HCT116 (cell line): ENCODE measurements around the gene NEK7. TPM values are rescaled to one million over a fixed set of nuclear protein-coding genes. Genes with fewer than 3 reads are reported as not detected.

Experiments
- ATAC-seq: fragments of 200-7000 bp; cut with Tn5 transposase; 2 replicates; pipeline ENCODE4 v1.9.1; 2020; ENCODE audit warnings: mild to moderate bottlenecking, moderate library complexity
- BruUV-seq: library from RNA; stranded (reverse); fragments of 400-500 nt; replicated peaks from 2 replicates; lab custom pipeline; 2021; lab: Mats Ljungman, UMichigan
- CTCF ChIA-PET: fragments of 300-600 bp; sonication (Branson Sonifier 250); formaldehyde crosslinking; loops from one replicate; lab custom pipeline; 2021; ENCODE audit warnings: antibody characterized with exemption; lab: Charles Lee
- POLR2A ChIA-PET: fragments of 300-600, 350-600 bp; sonication (Branson Sonifier 250); formaldehyde crosslinking; loops from one replicate; lab custom pipeline; 2021; ENCODE audit warnings: antibody characterized with exemption; lab: Charles Lee
- RAD21 ChIA-PET, 2 experiments: fragments of 300-600 bp; sonication (Branson Sonifier 250); formaldehyde crosslinking; loops; one replicate each; lab custom pipeline; 2023; ENCODE audit warnings: low total read pairs in 2 of 2; ENCODE audit not compliant: uncharacterized antibody in 2 of 2, unreplicated experiment in 2 of 2, low non-redundant PET in 1 of 2; lab: Charles Lee
- DNase-seq: peaks from one replicate; pipeline ENCODE4 v3.0.0-alpha.2; 2010; ENCODE audit warnings: low read depth, low spot score
- H2AFZ ChIP-seq: fragments of 200-600 bp; shearing (Covaris generic), sonication (generic); 2 replicates; pipeline ENCODE4 v1.6.1; 2017; ENCODE audit warnings: low read depth, mixed run types, mixed read lengths, antibody characterized with exemption, low read length; ENCODE audit not compliant: poor library complexity, severe bottlenecking
- H3K27ac ChIP-seq: 2 replicates; pipeline ENCODE4 v1.5.1; 2012; ENCODE audit warnings: low read depth, low read length
- H3K27me3 ChIP-seq: fragments of 200-600 bp; sonication (generic); 2 replicates; pipeline ENCODE4 v1.6.1; 2016; ENCODE audit warnings: mixed run types, low read length, mixed read lengths; ENCODE audit not compliant: insufficient read depth
- H3K36me3 ChIP-seq, 2 experiments: fragments of 200-500 bp in 1 of 2; fragments of 200-600 bp in 1 of 2; sonication (Bioruptor generic) in 1 of 2; sonication (generic) in 1 of 2; 2 replicates each; pipeline versions ENCODE4 v1.5.1 to v1.6.1; 2014 to 2016; ENCODE audit warnings: low read length in 2 of 2, inconsistent platforms in 1 of 2, mixed read lengths in 1 of 2, mixed run types in 1 of 2; ENCODE audit not compliant: insufficient read depth in 2 of 2, control insufficient read depth in 1 of 2
- H3K4me1 ChIP-seq, 2 experiments: fragments of 200-600 bp in 1 of 2; sonication (generic) in 1 of 2; 2 replicates each; pipeline versions ENCODE4 v1.5.1 to v1.6.1; 2012 to 2017; ENCODE audit warnings: low read length in 2 of 2, inconsistent platforms in 1 of 2, mild to moderate bottlenecking in 1 of 2, mixed read lengths in 1 of 2, mixed run types in 1 of 2, moderate library complexity in 1 of 2; ENCODE audit not compliant: insufficient read depth in 2 of 2, control insufficient read depth in 1 of 2
- H3K4me2 ChIP-seq: fragments of 200-600 bp; sonication (generic); 2 replicates; pipeline ENCODE4 v1.6.1; 2017; ENCODE audit warnings: mixed run types, low read length, mixed read lengths
- H3K4me3 ChIP-seq, 2 experiments: fragments of 200-600 bp in 1 of 2; sonication (generic) in 1 of 2; replicated peaks in 1 of 2; 2 replicates each; pipeline ENCODE4 v1.5.1; 2011 to 2016; ENCODE audit warnings: low read length in 2 of 2, control low read depth in 1 of 2, low read depth in 1 of 2, mild to moderate bottlenecking in 1 of 2, mixed read lengths in 1 of 2, mixed run types in 1 of 2
- H3K79me2 ChIP-seq: fragments of 200-600 bp; sonication (generic); 2 replicates; pipeline ENCODE4 v1.6.1; 2017; ENCODE audit warnings: mild to moderate bottlenecking, mixed run types, low read length, moderate library complexity, mixed read lengths; ENCODE audit not compliant: insufficient read depth
- H3K9ac ChIP-seq: fragments of 200-600 bp; sonication (generic); 2 replicates; pipeline ENCODE4 v1.6.1; 2016; ENCODE audit warnings: low read length, mixed read lengths
- H3K9me2 ChIP-seq: fragments of 200-600 bp; sonication (generic), shearing (Covaris generic); 2 replicates; pipeline ENCODE4 v1.6.1; 2017; ENCODE audit warnings: mixed run types, mild to moderate bottlenecking, moderate library complexity; ENCODE audit not compliant: insufficient read depth
- H3K9me3 ChIP-seq, 2 experiments: fragments of 200-500 bp in 1 of 2; fragments of 200-600 bp in 1 of 2; sonication (Bioruptor generic) in 1 of 2; sonication (generic) in 1 of 2; 2 replicates each; pipeline ENCODE4 v1.6.1; 2014 to 2017; ENCODE audit warnings: low read length in 2 of 2, mixed read lengths in 2 of 2, inconsistent platforms in 1 of 2, low read depth in 1 of 2, mild to moderate bottlenecking in 1 of 2, mixed run types in 1 of 2, moderate library complexity in 1 of 2; ENCODE audit not compliant: control insufficient read depth in 1 of 2, insufficient read depth in 1 of 2
- H4K20me1 ChIP-seq: fragments of 200-600 bp; sonication (generic), shearing (Covaris generic); 2 replicates; pipeline ENCODE4 v1.6.1; 2017; ENCODE audit warnings: mixed run types, mild to moderate bottlenecking, moderate library complexity; ENCODE audit not compliant: insufficient read depth
- CTCF ChIP-seq, 3 experiments: fragments of 200-600 bp in 1 of 3; sonication (generic) in 1 of 3; IDR thresholded peaks in 2 of 3; conservative IDR thresholded peaks in 1 of 3; 2 replicates each; pipeline ENCODE4 v1.5.1; 2012 to 2017; ENCODE audit warnings: low read depth in 2 of 3, low read length in 2 of 3, antibody characterized with exemption in 1 of 3, borderline replicate concordance in 1 of 3, control low read depth in 1 of 3, mild to moderate bottlenecking in 1 of 3, mixed read lengths in 1 of 3, mixed run types in 1 of 3, moderate library complexity in 1 of 3; ENCODE audit not compliant: insufficient read depth in 1 of 3
- ELF1 ChIP-seq: IDR thresholded peaks from 2 replicates; pipeline ENCODE4 v1.6.1; 2012; ENCODE audit warnings: low read depth, borderline replicate concordance
- EZH2 ChIP-seq: fragments of 200-600 bp; sonication (generic); IDR thresholded peaks from 2 replicates; pipeline ENCODE4 v1.6.1; 2017; ENCODE audit warnings: antibody characterized with exemption, mixed run types
- EZH2phosphoT487 ChIP-seq: fragments of 200-600 bp; IDR thresholded peaks from 2 replicates; pipeline ENCODE4 v1.6.1; 2018; ENCODE audit warnings: antibody characterized with exemption, borderline replicate concordance
- FOSL1 ChIP-seq: IDR thresholded peaks from 2 replicates; pipeline ENCODE4 v1.6.1; 2012; ENCODE audit warnings: low read depth
- JUND ChIP-seq: IDR thresholded peaks from 2 replicates; pipeline ENCODE4 v1.6.1; 2012
- MAX ChIP-seq: IDR thresholded peaks from 2 replicates; pipeline ENCODE4 v1.6.1; 2012
- POLR2A ChIP-seq: IDR thresholded peaks from 2 replicates; pipeline ENCODE4 v1.7.0; 2011; ENCODE audit warnings: borderline replicate concordance; ENCODE audit not compliant: insufficient read depth, insufficient read length; ENCODE audit errors: extremely low read depth
- POLR2AphosphoS5 ChIP-seq: IDR thresholded peaks from 2 replicates; pipeline ENCODE4 v1.6.1; 2011; ENCODE audit warnings: mild to moderate bottlenecking, low read depth, low read length, moderate library complexity
- SP1 ChIP-seq: IDR thresholded peaks from 2 replicates; pipeline ENCODE4 v1.6.1; 2012; ENCODE audit warnings: low read depth
- TCF7L2 ChIP-seq: IDR thresholded peaks from 2 replicates; pipeline ENCODE4 v1.7.0; 2011; ENCODE audit warnings: borderline replicate concordance, inconsistent platforms; ENCODE audit not compliant: insufficient read depth, insufficient read length; ENCODE audit errors: extremely low read depth
- YY1 ChIP-seq: IDR thresholded peaks from 2 replicates; pipeline ENCODE4 v1.6.1; 2011; ENCODE audit warnings: low read length, low read depth, moderate library complexity, mild to moderate bottlenecking; ENCODE audit not compliant: insufficient replicate concordance; ENCODE audit errors: extremely low read depth
- ZBTB33 ChIP-seq: IDR thresholded peaks from 2 replicates; pipeline ENCODE4 v1.6.1; 2011; ENCODE audit warnings: mild to moderate bottlenecking, low read length, moderate library complexity; ENCODE audit not compliant: insufficient replicate concordance; ENCODE audit errors: extremely low read depth
- ZNF274 ChIP-seq: fragments of 200-500 bp; sonication (Bioruptor generic); IDR thresholded peaks from 2 replicates; pipeline ENCODE4 v1.6.1; 2014; ENCODE audit warnings: mild to moderate bottlenecking, low read depth, low read length, inconsistent platforms
- intact Hi-C: fragments of 100-400 bp; cut with micrococcal nuclease; formaldehyde crosslinking; loops from 2 replicates; pipeline ENCODE4 v1.10.0; 2022
- total RNA-seq: library from RNA; stranded (reverse); gene quantifications from one replicate; pipeline ENCODE4 v1.2.1, GENCODE V29; 2021; ENCODE audit not compliant: unreplicated experiment

NEK7 gene
- total RNA-seq, 1 experiment from 2014 or later: 33.0 TPM

- TF ChIP-seq ZBTB33: no peak
- TF ChIP-seq MAX: no peak
- TF ChIP-seq EZH2: no peak
- no peak for TF ChIP-seq YY1
- TF ChIP-seq ZNF274: no peak
- TF ChIP-seq FOSL1: no peak
- no peak for TF ChIP-seq JUND
- TF ChIP-seq SP1: no peak
- TF ChIP-seq EZH2phosphoT487: no peak
- no peak for TF ChIP-seq TCF7L2
- no peak for TF ChIP-seq POLR2A
Measured at GRCh38 chr1:198196630-198197029, 39.8 kb downstream of the NEK7 start (continued).

GRCh38 chr1:198197285-198197684 lies 40.5 kb downstream of the NEK7 start:
- H3K79me2 ChIP-seq: peaks cover 3% of the 10 kb centered on the region; the same call in 1 of the 2 replicates
- POLR2A ChIA-PET: no interaction called here

More at GRCh38 chr1:198197285-198197684, 40.5 kb downstream of the NEK7 start:
- H3K36me3 ChIP-seq: no peaks in the 10 kb centered on the region
- DNase-seq (no peak), ATAC-seq (no peak)
- no peak overlapping the region for H3K27ac ChIP-seq
- TF ChIP-seq EZH2 (no peak), YY1 (no peak), ZBTB33 (no peak), CTCF (IDR thresholded peaks at IDR 0.05 in 2 of 3, conservative IDR thresholded peaks at IDR 0.05 in 1 of 3; ENCODE audit: borderline replicate concordance in 1 of 3, insufficient read depth in 1 of 3, low read depth in 2 of 3, low read length in 2 of 3) (no peak), ELF1 (no peak), POLR2AphosphoS5 (no peak)
- no peaks in the 10 kb centered on the region for H3K4me1 ChIP-seq
- RAD21 ChIA-PET: no interaction called here
- no peaks in the 10 kb centered on the region for H3K27me3 ChIP-seq
- no peaks in the 10 kb centered on the region for H3K9me2 ChIP-seq
- H3K4me2 ChIP-seq: no peak overlapping the region
- H3K9ac ChIP-seq: no peak overlapping the region
- H2AFZ ChIP-seq: no peak overlapping the region
- CTCF ChIA-PET: no interaction called here
- intact Hi-C loops: no loop called here
- no TSS peak for BruUV-seq
- no peak overlapping the region for H3K4me3 ChIP-seq
- H3K9me3 ChIP-seq: no peaks in the 10 kb centered on the region
- H4K20me1 ChIP-seq: no peaks in the 10 kb centered on the region
